HEK293 (cell line): Measurements from ENCODE around the gene MRPS24.
A peak's percentile ranks its signal among the peaks of the same experiment; 100 is the strongest.

Experiments
- BCL11A ChIP-seq: fragments of 450-650 bp; formaldehyde crosslinking; IDR thresholded peaks from 2 replicates; pipeline ENCODE4 v1.5.1; 2016; ENCODE audit warnings: low read depth, missing biosample characterization, missing genetic modification characterization
- CTCF ChIP-seq: fragments of 450-650 bp; formaldehyde crosslinking; IDR thresholded peaks from 2 replicates; pipeline ENCODE4 v1.5.1; 2016; ENCODE audit warnings: missing biosample characterization, missing genetic modification characterization
- MZF1 ChIP-seq: fragments of 450-650 bp; formaldehyde crosslinking; IDR thresholded peaks from 2 replicates; pipeline ENCODE4 v1.5.1; 2017; ENCODE audit warnings: missing biosample characterization, missing genetic modification characterization, borderline replicate concordance
- REST ChIP-seq: fragments of 450-650 bp; formaldehyde crosslinking; IDR thresholded peaks from 2 replicates; pipeline ENCODE4 v1.5.1; 2016; ENCODE audit warnings: missing biosample characterization, missing genetic modification characterization
- WT1 ChIP-seq: fragments of 450-650 bp; formaldehyde crosslinking; IDR thresholded peaks from 2 replicates; pipeline ENCODE4 v1.5.1; 2016; ENCODE audit warnings: missing biosample characterization, missing genetic modification characterization
- YY1 ChIP-seq: fragments of 450-650 bp; formaldehyde crosslinking; IDR thresholded peaks from 2 replicates; pipeline ENCODE4 v1.5.1; 2018; ENCODE audit warnings: missing biosample characterization, missing genetic modification characterization
- ZFP41 ChIP-seq: fragments of 450-650 bp; formaldehyde crosslinking; IDR thresholded peaks from 2 replicates; pipeline ENCODE4 v1.5.1; 2016; ENCODE audit warnings: missing biosample characterization, missing genetic modification characterization, borderline replicate concordance
- ZNF514 ChIP-seq: fragments of 450-650 bp; formaldehyde crosslinking; IDR thresholded peaks from 2 replicates; pipeline ENCODE4 v1.5.1; 2016; ENCODE audit warnings: missing biosample characterization, missing genetic modification characterization
- ZNF585B ChIP-seq: fragments of 450-650 bp; formaldehyde crosslinking; IDR thresholded peaks from 2 replicates; pipeline ENCODE4 v1.5.1; 2016; ENCODE audit warnings: missing biosample characterization, missing genetic modification characterization
- ZNF610 ChIP-seq: fragments of 450-650 bp; formaldehyde crosslinking; IDR thresholded peaks from 2 replicates; pipeline ENCODE4 v1.5.1; 2016; ENCODE audit warnings: missing biosample characterization, missing genetic modification characterization, borderline replicate concordance
- ZNF623 ChIP-seq: fragments of 450-650 bp; formaldehyde crosslinking; IDR thresholded peaks from 2 replicates; pipeline ENCODE4 v1.5.1; 2016; ENCODE audit warnings: missing biosample characterization, missing genetic modification characterization
- ZNF660 ChIP-seq: fragments of 450-650 bp; IDR thresholded peaks from 2 replicates; pipeline ENCODE4 v1.5.1; 2018; ENCODE audit warnings: missing biosample characterization, mild to moderate bottlenecking, missing genetic modification characterization

- TF ChIP-seq CTCF (tag by site-specific recombination) (no peak), ZNF623 (no peak), BCL11A (tag by site-specific recombination) (no peak), YY1 (tag by site-specific recombination) (no peak), ZNF610 (no peak), ZFP41 (no peak), REST (tag by site-specific recombination) (no peak), WT1 (tag by site-specific recombination) (no peak), ZNF514 (tag by site-specific recombination) (no peak), ZNF585B (tag by site-specific recombination) (no peak), ZNF660 (tag by site-specific recombination) (no peak), MZF1 (tag by site-specific recombination) (peak; percentile 62; the same call in 1 of the 2 replicates)
These were observed 34.7 kb downstream of the MRPS24 start for GRCh38 chr7:43834463-43835251.
